Kidney epithelial cell (primary cell): ENCODE measurements around the gene LOXHD1. TPM values are rescaled to one million over a fixed set of nuclear protein-coding genes. Genes with fewer than 3 reads are reported as not detected.
A peak's percentile ranks its signal among the peaks of the same experiment; 100 is the strongest.

Experiments used
- DNase-seq: peaks from one replicate; pipeline ENCODE4 v3.0.0-alpha.2; 2010; ENCODE audit warnings: low read depth
- H3K27me3 ChIP-seq: 2 replicates; pipeline ENCODE4 v1.6.0; 2011; ENCODE audit warnings: low read length; ENCODE audit not compliant: control insufficient read depth, insufficient read depth
- H3K36me3 ChIP-seq: 2 replicates; pipeline ENCODE4 v1.5.1; 2011; ENCODE audit warnings: low read length; ENCODE audit not compliant: control insufficient read depth, insufficient read depth
- H3K4me3 ChIP-seq: 2 replicates; pipeline ENCODE4 v1.5.1; 2011; ENCODE audit warnings: low read depth, mild to moderate bottlenecking, control low read depth, low read length
- CTCF ChIP-seq: IDR thresholded peaks from 2 replicates; pipeline ENCODE4 v1.5.1; 2011; ENCODE audit warnings: mild to moderate bottlenecking, moderate library complexity, low read length, control low read depth, inconsistent platforms; ENCODE audit not compliant: insufficient read depth, poor library complexity, severe bottlenecking
- total RNA-seq: library from RNA; depleted of rRNA; stranded (reverse); fragments of >200 nt; gene quantifications from 2 replicates; pipeline ENCODE4 v1.2.3, GENCODE V29; 2015

Gene LOXHD1
- total RNA-seq, 1 donor from 2014 or later = 0.08 TPM

- TF ChIP-seq CTCF = no peak
- H3K4me3 ChIP-seq = no peak overlapping the region
- H3K27me3 ChIP-seq = peaks cover 4% of the 10 kb centered on the region
- DNase-seq = no peak
- no peaks in the 10 kb centered on the region for H3K36me3 ChIP-seq
These were observed 188.4 kb downstream of the LOXHD1 start for GRCh38 chr18:46468426-46469180.

GRCh38 chr18:46466234-46467160 is 190.5 kb downstream of the LOXHD1 start:
- DNase-seq = no peak
- no peak for TF ChIP-seq CTCF
- Histone ChIP-seq H3K4me3 (no peak overlapping the region), H3K36me3 (no peaks in the 10 kb centered on the region), H3K27me3 (peaks cover 6% of the 10 kb centered on the region)

GRCh38 chr18:46464926-46465655 is 191.9 kb downstream of the LOXHD1 start:
- TF ChIP-seq CTCF = peak; percentile 23
- H3K36me3 ChIP-seq = no peaks in the 10 kb centered on the region
- no peak for DNase-seq
- H3K27me3 ChIP-seq = peaks cover 6% of the 10 kb centered on the region
- H3K4me3 ChIP-seq = no peak overlapping the region

GRCh38 chr18:46462523-46462922 is 194.5 kb downstream of the LOXHD1 start:
- TF ChIP-seq CTCF = no peak
- Histone ChIP-seq H3K4me3 (no peak overlapping the region), H3K27me3 (peaks cover 6% of the 10 kb centered on the region), H3K36me3 (no peaks in the 10 kb centered on the region)
- no peak for DNase-seq

GRCh38 chr18:46461993-46462392 is 195.0 kb downstream of the LOXHD1 start:
- no peak for TF ChIP-seq CTCF
- H3K4me3 ChIP-seq = no peak overlapping the region
- H3K36me3 ChIP-seq = no peaks in the 10 kb centered on the region
- peaks cover 6% of the 10 kb centered on the region for H3K27me3 ChIP-seq
- DNase-seq = no peak
